NCI-H187 (cell line): ENCODE measurements around the gene TRMT1.

Source experiments
- DNase-seq, 2 experiments: peaks; one replicate each; lab custom pipeline; 2025; lab: John Stamatoyannopoulos, UW

Gene TRMT1

DNA sequence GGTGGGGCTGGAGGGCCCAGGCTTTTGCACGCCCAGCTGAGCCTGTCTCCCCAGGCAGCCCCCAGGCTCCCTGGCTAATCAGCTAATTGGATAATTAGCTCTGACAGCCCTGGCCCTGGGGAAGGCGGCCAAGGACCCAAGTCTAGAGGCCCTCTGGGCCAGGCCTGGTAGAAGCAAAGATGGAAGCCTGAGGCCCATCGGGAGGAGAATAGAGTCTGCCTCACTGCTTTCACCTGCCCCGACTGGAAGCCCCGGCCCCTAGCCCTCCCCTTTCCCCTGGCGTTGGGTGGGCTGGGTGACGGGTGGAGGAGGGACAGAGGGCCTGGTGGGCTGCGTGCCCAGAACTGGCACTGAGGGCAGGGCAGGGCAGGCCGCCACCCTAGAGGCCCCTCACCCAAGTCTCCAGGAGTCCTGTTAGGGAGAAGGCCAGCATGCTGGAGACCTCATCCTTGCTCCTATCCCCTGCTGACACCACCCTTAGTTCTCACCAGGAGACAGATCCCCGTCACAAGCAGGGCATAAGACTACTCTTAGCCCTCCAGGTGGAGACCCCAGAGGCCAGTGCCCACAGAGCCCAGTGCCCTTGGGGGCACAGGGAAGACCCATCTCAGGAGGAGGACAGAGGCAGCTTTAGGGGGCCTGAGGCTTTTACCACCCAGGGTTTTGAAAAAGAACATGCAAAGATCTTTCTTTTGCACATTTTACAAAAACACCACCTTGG, 25.9 kb downstream of the TRMT1 start:
- DNase-seq: no peak

- no peak for DNase-seq
Measured at GRCh38 chr19:13089857-13090507, 26.6 kb downstream of the TRMT1 start.

- no peak for DNase-seq
Measured at GRCh38 chr19:13089139-13089856, 27.2 kb downstream of the TRMT1 start.

DNA sequence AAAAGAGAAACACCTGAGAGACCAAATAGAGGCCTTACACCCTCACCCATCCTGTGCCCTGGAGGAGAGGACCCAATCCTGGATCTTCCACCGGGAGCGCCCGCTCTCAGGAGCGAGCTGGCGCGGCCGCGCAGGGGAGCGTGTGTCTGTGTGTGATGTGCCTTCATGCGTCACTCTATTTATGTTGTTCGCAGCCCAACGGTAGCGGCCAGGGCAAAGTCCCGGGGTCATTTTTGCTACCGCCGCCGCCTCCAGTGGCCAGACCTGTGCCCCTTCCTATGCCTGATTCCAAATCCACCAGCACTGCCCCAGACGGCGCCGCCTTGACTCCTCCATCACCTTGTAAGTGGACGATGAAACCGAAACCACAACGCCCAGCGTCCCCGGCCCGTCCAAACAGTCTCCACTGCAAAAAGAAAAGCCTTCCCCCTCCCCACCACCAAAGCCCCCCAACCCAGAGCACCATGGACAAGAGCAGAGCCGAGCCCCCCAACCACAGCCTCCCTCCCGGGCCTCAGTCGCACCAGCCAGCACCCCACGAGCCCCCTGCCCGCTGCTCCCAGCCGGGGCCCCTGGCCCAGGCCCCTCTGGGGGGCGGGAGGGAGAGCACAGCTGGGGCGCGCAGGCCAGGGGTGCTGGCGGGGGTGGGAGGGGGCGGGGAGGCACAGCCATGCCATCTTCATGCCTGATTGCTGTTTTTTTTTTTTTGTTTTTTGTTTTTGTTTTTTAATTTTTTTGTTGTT, 28.6 kb downstream of the TRMT1 start:
- DNase-seq: no peak

GRCh38 chr19:13087295-13087694, 29.2 kb downstream of the TRMT1 start:
- no peak for DNase-seq

GRCh38 chr19:13086341-13086740, 30.2 kb downstream of the TRMT1 start:
- no peak for DNase-seq

GRCh38 chr19:13085666-13086065, 30.9 kb downstream of the TRMT1 start:
- no peak for DNase-seq

DNA sequence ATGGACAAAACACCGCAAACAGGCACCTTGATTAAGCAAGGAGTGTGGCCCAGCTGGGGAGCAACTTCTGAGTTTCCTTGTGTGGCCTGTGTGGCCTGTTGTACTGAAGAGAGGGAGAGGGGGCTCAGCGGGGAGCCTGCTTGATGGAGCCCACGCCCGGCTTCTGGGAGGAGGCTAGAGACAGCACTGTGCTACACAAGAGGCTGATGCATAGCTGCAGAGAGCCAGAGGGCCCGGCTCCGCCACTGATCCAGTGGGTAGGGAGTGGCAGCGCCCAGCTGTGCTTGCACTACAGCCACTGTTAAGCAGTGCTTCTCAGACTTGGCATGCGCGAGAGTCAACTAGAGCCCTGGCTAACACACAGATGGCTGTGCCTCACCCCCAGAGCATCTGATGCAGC, 32.9 kb downstream of the TRMT1 start:
- DNase-seq: peak; percentile 10 to 52

- no peak for DNase-seq
Measured at GRCh38 chr19:13083008-13083404, 33.5 kb downstream of the TRMT1 start.

DNA sequence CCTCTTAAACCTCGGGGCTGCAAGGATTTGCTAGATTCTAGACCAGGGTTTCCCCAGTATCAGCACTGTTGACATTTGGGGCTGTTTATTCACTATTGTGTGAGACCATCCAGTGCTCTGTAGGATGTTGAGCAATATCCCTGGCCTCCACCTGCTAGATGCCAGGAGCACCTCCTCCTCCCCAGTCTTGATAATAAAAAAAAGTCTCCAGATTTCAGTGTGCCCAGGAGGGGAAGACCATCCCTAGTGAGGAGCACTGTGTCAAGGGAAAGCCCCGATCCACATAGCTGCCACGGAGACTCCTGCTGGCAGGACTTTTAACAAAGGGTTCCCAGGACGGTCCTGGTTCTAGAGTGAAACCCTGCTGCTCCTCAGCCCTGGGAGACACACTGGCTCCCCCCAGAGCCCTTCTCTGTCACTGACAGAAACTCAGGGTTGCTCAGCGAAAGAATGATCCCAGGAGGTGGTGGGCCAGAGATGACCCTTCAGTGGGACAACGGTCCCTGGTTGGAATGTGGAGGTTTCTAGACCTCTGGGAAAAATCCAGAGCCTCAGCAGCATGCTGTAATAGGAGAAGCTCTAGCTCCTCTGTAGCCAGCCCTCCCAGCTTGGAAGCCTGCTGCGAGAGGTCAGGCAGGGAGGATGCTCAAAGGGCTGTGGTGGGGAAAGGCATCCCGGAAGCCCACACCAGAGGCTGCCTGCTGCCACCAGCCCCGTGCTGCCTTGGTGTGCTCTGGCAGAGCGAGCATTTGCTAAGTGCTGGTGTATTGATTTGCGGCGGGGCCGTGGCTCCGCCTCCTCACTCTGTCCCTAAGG, 34.1 kb downstream of the TRMT1 start:
- DNase-seq: peak; percentile 53 to 61

GRCh38 chr19:13079542-13079986, 37.0 kb downstream of the TRMT1 start:
- no peak for DNase-seq

DNA sequence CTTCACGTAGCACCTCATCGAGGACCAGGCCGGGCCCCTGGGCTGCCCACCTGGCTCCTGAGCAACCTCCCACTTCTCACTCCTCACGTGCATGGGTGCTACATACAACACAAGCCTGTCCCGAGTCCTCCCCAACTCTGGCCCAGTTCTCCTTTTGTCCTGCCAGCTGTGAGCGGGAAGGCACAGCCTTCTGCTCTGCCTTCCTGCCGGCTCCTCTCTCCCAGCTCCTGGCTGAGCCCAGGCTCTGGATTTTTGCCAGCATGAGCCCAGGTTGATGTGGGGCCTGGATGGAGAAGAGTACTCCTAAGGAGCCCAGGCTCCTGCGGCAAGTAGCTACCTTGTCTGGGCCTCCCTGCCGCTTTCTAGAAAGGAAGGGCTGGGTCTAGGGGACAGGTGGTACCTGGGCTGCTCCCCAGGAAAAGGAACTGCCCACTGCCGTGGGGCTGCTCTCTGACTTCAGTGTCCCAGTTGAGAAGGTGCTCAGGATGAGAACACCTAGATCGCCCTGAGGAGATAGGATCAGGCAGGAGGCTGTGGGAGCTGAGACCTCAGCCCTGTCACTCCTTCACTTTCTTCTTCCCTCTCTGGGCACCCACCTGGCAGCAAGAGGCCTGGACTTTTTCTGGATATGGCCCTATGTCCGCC, 37.5 kb downstream of the TRMT1 start:
- DNase-seq: no peak

DNA sequence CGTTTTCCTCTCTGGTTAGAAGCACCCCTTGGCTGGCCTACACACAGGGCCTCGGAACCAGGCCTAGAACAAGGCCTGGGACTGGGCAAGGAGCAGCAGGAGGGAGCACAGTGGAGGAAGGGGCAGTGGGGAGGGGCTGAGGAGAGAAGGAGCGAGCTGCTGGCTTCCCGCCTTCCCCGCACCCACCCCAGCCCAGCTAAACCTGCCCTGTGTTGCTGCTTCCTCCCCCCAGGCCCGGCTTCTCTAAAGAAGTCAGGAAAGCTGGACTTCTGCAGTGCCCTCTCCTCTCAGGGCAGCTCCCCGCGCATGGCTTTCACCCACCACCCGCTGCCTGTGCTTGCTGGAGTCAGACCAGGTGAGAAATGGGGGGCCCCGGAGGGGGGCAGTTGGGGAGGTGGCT, 38.2 kb downstream of the TRMT1 start:
- no peak for DNase-seq

- DNase-seq: no peak
Measured at GRCh38 chr19:13077240-13077639, 39.3 kb downstream of the TRMT1 start.

- no peak for DNase-seq
Measured at GRCh38 chr19:13076787-13077186, 39.8 kb downstream of the TRMT1 start.

DNA sequence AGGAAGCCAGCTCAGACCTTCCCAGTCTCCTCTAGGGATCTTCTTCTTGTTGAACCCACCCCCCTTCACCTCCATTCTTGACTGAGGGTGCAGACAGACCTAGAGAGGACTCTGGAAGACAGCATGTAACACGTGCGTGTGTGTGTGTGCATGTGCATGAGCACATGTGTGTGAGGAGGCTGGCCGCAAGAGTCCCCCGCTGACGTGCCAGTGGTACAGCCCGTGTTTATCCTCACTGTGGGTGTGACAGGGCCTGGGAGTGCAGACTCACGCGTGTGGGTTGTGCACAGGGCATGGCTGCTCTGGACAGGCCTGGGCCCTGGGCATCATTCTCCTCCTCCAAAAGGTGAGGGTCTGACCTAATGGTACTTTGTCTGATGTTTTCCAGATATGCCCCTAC, 40.2 kb downstream of the TRMT1 start:
- DNase-seq: no peak

DNA sequence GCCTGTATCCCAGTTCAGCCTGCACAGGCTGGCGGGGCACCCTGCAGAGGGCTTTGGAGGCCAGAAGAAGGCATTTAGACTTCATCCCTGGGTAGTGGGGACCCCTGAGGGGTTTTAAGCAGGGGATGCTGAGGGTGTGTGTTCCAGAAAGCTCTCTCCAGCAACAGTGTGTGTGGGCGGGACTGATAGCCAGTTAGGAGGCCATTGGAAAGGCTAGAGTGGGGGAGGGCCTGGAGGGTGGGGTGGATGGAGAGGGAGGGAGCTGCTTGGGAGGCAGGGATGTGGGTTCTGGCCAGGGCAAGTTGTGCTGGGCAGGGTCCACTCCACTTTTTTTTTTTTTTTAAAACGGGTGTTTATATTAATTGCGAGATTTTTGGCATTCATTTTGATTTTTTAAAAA, 42.2 kb downstream of the TRMT1 start:
- DNase-seq: no peak

DNA sequence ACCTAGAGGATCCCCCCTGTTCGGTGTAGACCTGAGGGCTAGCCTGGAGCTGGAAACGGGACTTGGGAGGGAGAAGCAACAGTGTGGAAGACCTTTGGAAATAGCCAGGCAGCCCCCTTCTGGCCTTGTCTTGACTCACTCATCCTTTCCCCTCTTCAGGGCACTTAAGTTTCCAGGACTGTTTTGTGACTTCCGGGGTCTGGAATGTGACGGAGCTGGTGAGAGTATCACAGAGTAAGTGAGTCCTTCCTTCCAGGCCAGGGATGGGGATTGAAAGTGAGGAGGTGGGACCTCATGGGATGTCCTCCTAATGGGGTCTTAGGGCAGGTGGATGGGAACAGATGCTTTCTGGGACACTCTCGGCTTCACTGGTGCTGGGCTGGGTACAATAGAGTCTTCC, 43.3 kb downstream of the TRMT1 start:
- DNase-seq: no peak

DNA sequence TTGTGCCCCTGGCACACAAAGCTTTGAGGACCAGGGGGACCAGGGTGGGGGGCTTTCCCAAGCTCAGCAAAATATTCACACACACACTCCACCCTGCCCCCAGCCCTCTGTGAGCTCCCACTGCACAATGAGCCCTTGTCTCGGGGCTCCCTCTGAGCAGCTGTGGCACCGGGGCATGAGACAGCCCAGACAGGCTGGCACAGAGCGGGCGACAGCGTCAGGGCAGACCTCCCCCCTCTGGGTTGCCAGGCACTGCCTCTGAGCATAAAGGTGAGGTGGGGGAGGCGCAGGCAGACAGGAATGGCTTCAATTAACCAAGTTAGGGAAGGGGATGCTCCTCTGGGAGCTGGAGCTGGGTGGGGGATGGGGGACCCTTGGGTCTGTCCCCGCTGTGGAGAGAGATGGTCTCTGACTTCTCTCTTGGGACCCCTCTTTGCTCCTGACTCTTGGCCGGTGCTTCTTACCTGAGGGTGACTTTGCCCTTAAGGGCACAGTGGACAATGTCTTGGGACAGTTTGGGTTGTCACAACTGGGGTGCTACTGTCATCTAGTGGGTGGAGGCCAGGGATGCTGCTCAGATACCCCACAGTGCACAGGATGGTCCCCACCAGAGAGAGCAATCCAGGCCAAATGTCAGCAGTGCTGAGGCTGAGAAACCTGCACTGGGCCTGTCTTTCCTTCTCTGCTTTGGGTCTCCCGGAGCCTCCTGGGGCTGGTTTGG, 44.2 kb downstream of the TRMT1 start:
- DNase-seq: no peak

GRCh38 chr19:13071444-13072187, 44.9 kb downstream of the TRMT1 start:
- no peak for DNase-seq
